Esophagus muscularis mucosa (tissue), 4 donors: ENCODE measurements around the gene P3H3. TPM values are rescaled to one million over a fixed set of nuclear protein-coding genes. Genes with fewer than 3 reads are reported as not detected.
"Not testable (repeated sequence)": the region's sequence is repeated elsewhere in the genome, so short reads cannot be mapped to it uniquely, and the experiment has no call there.

Experiments
- DNase-seq: peaks from one replicate; pipeline ENCODE4 v3.0.0-alpha.2; 2017; ENCODE audit errors: extremely low spot score
- H3K27ac ChIP-seq, 4 donors: fragments of 200-600 bp; sonication (generic); replicated peaks in 1 of 4; 1 replicate in 3 of 4; 2 replicates in 1 of 4; pipeline ENCODE4 v1.5.1; 2016 to 2019; ENCODE audit warnings: mild to moderate bottlenecking in 1 of 4
- H3K27me3 ChIP-seq, 4 donors: fragments of 200-600 bp; sonication (generic); one replicate each; pipeline versions ENCODE4 v1.5.1 to v1.6.0; 2016 to 2019
- H3K36me3 ChIP-seq, 4 donors: fragments of 200-600 bp; sonication (generic); one replicate each; pipeline ENCODE4 v1.5.1; 2016 to 2019
- H3K4me1 ChIP-seq, 4 donors: fragments of 200-600 bp; sonication (generic); one replicate each; pipeline ENCODE4 v1.5.1; 2016 to 2019
- H3K4me3 ChIP-seq, 4 donors: fragments of 200-600 bp; sonication (generic); 1 replicate in 2 of 4; 2 replicates in 2 of 4; pipeline ENCODE4 v1.5.1; 2016 to 2019; ENCODE audit warnings: mild to moderate bottlenecking in 4 of 4, moderate library complexity in 1 of 4
- H3K9me3 ChIP-seq, 4 donors: fragments of 200-600 bp; sonication (generic); 1 replicate in 3 of 4; 2 replicates in 1 of 4; pipeline ENCODE4 v1.5.1; 2016 to 2019
- CTCF ChIP-seq, 3 experiments: fragments of 200-600 bp in 2 of 3; fragments of 450-650 bp in 1 of 3; sonication (generic) in 2 of 3; IDR thresholded peaks; one replicate each; pipeline ENCODE4 v1.5.1; 2017 to 2019; ENCODE audit warnings: antibody characterized with exemption in 3 of 3, mild to moderate bottlenecking in 2 of 3, moderate library complexity in 1 of 3
- EP300 ChIP-seq: sonication (generic); formaldehyde crosslinking; IDR thresholded peaks from one replicate; pipeline ENCODE4 v1.6.1; 2017; ENCODE audit warnings: antibody characterized with exemption
- POLR2A ChIP-seq: fragments of 450-650 bp; IDR thresholded peaks from one replicate; pipeline ENCODE4 v1.6.1; 2017; ENCODE audit warnings: antibody characterized with exemption, moderate library complexity, mild to moderate bottlenecking, low read depth
- POLR2AphosphoS5 ChIP-seq, 2 donors: sonication (generic); formaldehyde crosslinking; IDR thresholded peaks; one replicate each; pipeline ENCODE4 v1.6.1; 2017; ENCODE audit warnings: antibody characterized with exemption in 2 of 2
- WGBS: methylation state at CpG from one replicate; pipeline ENCODE4 v1.1.5; 2018; 5-methylcytosine and 5-hydroxymethylcytosine counted together
- intact Hi-C: fragments of 100-400 bp; cut with DNase I; formaldehyde crosslinking; loops from one replicate; pipeline ENCODE4 v1.15.1; 2023
- total RNA-seq, 4 donors: library from RNA; depleted of rRNA; stranded (reverse); fragments of >200 nt; gene quantifications; one replicate each; pipeline versions ENCODE4 v1.1.0 to v1.2.1, GENCODE V29; 2016

P3H3 gene
- total RNA-seq, 4 donors from 2014 or later = 16.4 to 30.7 (median 26.8) TPM

DNA sequence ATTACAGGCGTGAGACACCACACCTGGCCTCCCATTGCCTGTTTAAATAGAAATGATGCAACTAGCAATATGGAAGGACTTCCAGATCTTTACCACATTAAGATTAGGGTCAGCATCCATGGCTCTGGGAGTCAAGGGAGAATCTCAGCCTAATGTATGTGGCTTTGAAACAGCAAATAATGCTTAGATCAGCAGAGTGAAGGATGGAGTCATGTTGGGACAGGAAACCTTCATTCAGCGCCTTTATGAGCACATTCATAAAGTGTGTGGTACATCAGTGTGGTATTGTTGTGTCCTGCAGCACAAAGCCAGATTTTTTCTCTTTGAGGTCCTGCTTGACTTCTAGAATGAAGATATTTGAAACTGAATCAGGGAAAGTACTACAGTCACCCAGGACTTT is 60.2 kb downstream of the P3H3 start:
- no peaks in the 10 kb centered on the region for H3K9me3 ChIP-seq
- no peak overlapping the region for H3K4me3 ChIP-seq
- 97% methylated on average over 2 of the region's 2 CpGs for WGBS
- H3K27ac ChIP-seq = no peak overlapping the region
- intact Hi-C loops = no loop called here
- no peak for DNase-seq
- TF ChIP-seq POLR2A (no peak), CTCF (IDR thresholded peaks at IDR 0.05) (no peak), POLR2AphosphoS5 (IDR thresholded peaks at IDR 0.05) (no peak), EP300 (no peak)
- peaks cover 0 to 22% (median 16%) of the 10 kb centered on the region in 4 donors for H3K4me1 ChIP-seq
- H3K36me3 ChIP-seq = peaks cover 9 to 23% (median 15%) of the 10 kb centered on the region in 4 donors
- H3K27me3 ChIP-seq = no peaks in the 10 kb centered on the region

GRCh38 chr12:6888794-6889193 is 60.6 kb downstream of the P3H3 start:
- 70% methylated on average over 7 of the region's 7 CpGs for WGBS
- peaks cover 0 to 22% (median 16%) of the 10 kb centered on the region in 4 donors for H3K4me1 ChIP-seq
- H3K27me3 ChIP-seq, H3K27ac ChIP-seq, intact Hi-C loops, DNase-seq, H3K9me3 ChIP-seq, H3K4me3 ChIP-seq: not testable (repeated sequence)
- peaks cover 5 to 19% (median 11%) of the 10 kb centered on the region in 4 donors for H3K36me3 ChIP-seq

Other genes starting within 250 kb of the P3H3 start
- 100 to 1,000 TPM; 189 to 226 (median 218) TPM for gene CHD4, start 221.0 kb upstream of the P3H3 start, total RNA-seq
- 1 to 10 TPM; 1.7 to 2.5 (median 1.8) TPM for gene LPAR5, start 192.4 kb upstream of the P3H3 start, total RNA-seq
- gene ACRBP, start 181.0 kb upstream of the P3H3 start, total RNA-seq = 1 to 10 TPM in 3 of 4 donors, under 1 TPM in 1; 0.97 to 6.2 (median 2.6) TPM
- gene ING4, start 165.3 kb upstream of the P3H3 start, total RNA-seq = 10 to 100 TPM; 45.1 to 58.3 (median 49.9) TPM
- 10 to 100 TPM; 32.8 to 55.4 (median 41.0) TPM for gene ZNF384, start 139.0 kb upstream of the P3H3 start, total RNA-seq
- 1 to 10 TPM in 1 of 4 donors, under 1 TPM in 3; 0.42 to 1.8 (median 0.60) TPM for gene PIANP, start 127.6 kb upstream of the P3H3 start, total RNA-seq
- 10 to 100 TPM; 51.9 to 71.8 (median 63.0) TPM for gene COPS7A, start 104.4 kb upstream of the P3H3 start, total RNA-seq
- 100 to 1,000 TPM; 169 to 247 (median 214) TPM for gene MLF2, start 75.3 kb upstream of the P3H3 start, total RNA-seq
- 100 to 1,000 TPM; 256 to 419 (median 338) TPM for gene PTMS, start 62.0 kb upstream of the P3H3 start, total RNA-seq
- gene LAG3, start 55.9 kb upstream of the P3H3 start, total RNA-seq = 1 to 10 TPM; 1.7 to 4.0 (median 2.9) TPM
- 10 to 100 TPM in 2 of 4 donors, 1 to 10 TPM in 2; 6.6 to 16.2 (median 10.1) TPM for gene CD4, start 38.9 kb upstream of the P3H3 start, total RNA-seq
- 10 to 100 TPM in 2 of 4 donors, 1 to 10 TPM in 2; 3.7 to 12.1 (median 10.0) TPM for gene GPR162, start 6.6 kb upstream of the P3H3 start, total RNA-seq
- gene GNB3, start 12.5 kb downstream of the P3H3 start, total RNA-seq = 1 to 10 TPM in 1 of 4 donors, under 1 TPM in 3; 0.39 to 1.7 (median 0.46) TPM
- 1 to 10 TPM; 1.2 to 2.9 (median 1.5) TPM for gene CDCA3, start 22.9 kb downstream of the P3H3 start, total RNA-seq
- gene USP5, start 23.7 kb downstream of the P3H3 start, total RNA-seq = 10 to 100 TPM; 49.8 to 68.7 (median 58.4) TPM
- gene TPI1, start 39.1 kb downstream of the P3H3 start, total RNA-seq = 100 to 1,000 TPM; 288 to 372 (median 355) TPM
- gene SPSB2, start 44.9 kb downstream of the P3H3 start, total RNA-seq = 10 to 100 TPM in 2 of 4 donors, 1 to 10 TPM in 2; 4.2 to 10.8 (median 8.5) TPM
- gene LRRC23, start 76.4 kb downstream of the P3H3 start, total RNA-seq = 10 to 100 TPM in 2 of 4 donors, 1 to 10 TPM in 2; 8.3 to 12.9 (median 11.0) TPM
- 10 to 100 TPM; 28.7 to 49.7 (median 40.0) TPM for gene ENO2, start 86.2 kb downstream of the P3H3 start, total RNA-seq
- gene ATN1, start 99.6 kb downstream of the P3H3 start, total RNA-seq = 100 to 1,000 TPM in 2 of 4 donors, 10 to 100 TPM in 2; 72.2 to 163 (median 92.4) TPM
- gene RNU7-1, start 115.4 kb downstream of the P3H3 start, total RNA-seq = not detected
- gene C12orf57, start 115.6 kb downstream of the P3H3 start, total RNA-seq = 100 to 1,000 TPM; 307 to 437 (median 325) TPM
- 10 to 100 TPM in 3 of 4 donors, 1 to 10 TPM in 1; 9.1 to 16.9 (median 13.3) TPM for gene PTPN6, start 122.9 kb downstream of the P3H3 start, total RNA-seq
- 100 to 1,000 TPM; 194 to 265 (median 233) TPM for gene PHB2, start 142.3 kb downstream of the P3H3 start, total RNA-seq
- 10 to 100 TPM; 20.8 to 35.1 (median 26.3) TPM for gene EMG1, start 142.5 kb downstream of the P3H3 start, total RNA-seq
- gene LPCAT3, start 190.1 kb downstream of the P3H3 start, total RNA-seq = 10 to 100 TPM; 21.6 to 33.3 (median 26.2) TPM
- gene C1S, start 232.3 kb downstream of the P3H3 start, total RNA-seq = 100 to 1,000 TPM; 454 to 549 (median 512) TPM